GM12891 (cell line): ENCODE measurements around the gene TMEM207.

Experiments
- DNase-seq: peaks from one replicate; pipeline ENCODE4 v3.0.0; 2011; ENCODE audit warnings: low spot score; ENCODE audit not compliant: insufficient read length
- FAIRE-seq: peaks from 2 replicates; lab custom pipeline; 2011; peaks lifted over from hg19 to GRCh38; lab: Jason Lieb, UNC
- PAX5 ChIP-seq: IDR thresholded peaks from 2 replicates; pipeline ENCODE4 v1.6.1; 2011; ENCODE audit warnings: low read length, moderate library complexity, mild to moderate bottlenecking; ENCODE audit not compliant: insufficient read depth, severe bottlenecking
- POLR2A ChIP-seq: IDR thresholded peaks from 2 replicates; pipeline ENCODE4 v1.6.1; 2011; ENCODE audit warnings: low read depth, low read length, control low read depth
- POLR2AphosphoS5 ChIP-seq: IDR thresholded peaks from 2 replicates; pipeline ENCODE4 v1.6.1; 2011; ENCODE audit warnings: low read depth, low read length, control low read depth
- POU2F2 ChIP-seq: IDR thresholded peaks from 2 replicates; pipeline ENCODE4 v1.6.1; 2011; ENCODE audit warnings: low read depth, mild to moderate bottlenecking, control low read depth, low read length, moderate library complexity
- SPI1 ChIP-seq: IDR thresholded peaks from 2 replicates; pipeline ENCODE4 v1.6.1; 2011; ENCODE audit warnings: low read depth, low read length, control low read depth
- TAF1 ChIP-seq: IDR thresholded peaks from 2 replicates; pipeline ENCODE4 v1.6.1; 2011; ENCODE audit warnings: low read depth, low read length, control low read depth

The TMEM207 gene

DNA sequence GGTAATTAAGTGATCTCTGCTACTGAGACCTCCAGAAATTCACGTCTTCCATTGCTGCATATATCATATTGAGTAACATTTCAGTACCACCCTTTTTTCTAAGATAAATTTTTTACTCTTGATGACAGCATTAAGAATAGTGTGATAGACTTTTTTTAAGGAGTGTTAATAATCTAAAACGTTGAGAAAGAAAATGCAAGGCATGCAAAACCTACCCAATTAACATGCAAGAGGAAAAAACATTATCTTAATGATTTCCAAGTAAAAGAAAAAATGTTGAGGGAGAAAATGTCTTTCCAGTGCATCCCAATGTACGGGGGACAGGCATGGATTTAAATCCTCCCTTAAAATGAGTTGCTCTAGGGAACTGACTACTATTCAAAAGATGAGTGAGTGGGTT is 61.0 kb downstream of the TMEM207 start:
- no peak for FAIRE-seq
- TF ChIP-seq SPI1, result no peak
- no peak for DNase-seq

DNA sequence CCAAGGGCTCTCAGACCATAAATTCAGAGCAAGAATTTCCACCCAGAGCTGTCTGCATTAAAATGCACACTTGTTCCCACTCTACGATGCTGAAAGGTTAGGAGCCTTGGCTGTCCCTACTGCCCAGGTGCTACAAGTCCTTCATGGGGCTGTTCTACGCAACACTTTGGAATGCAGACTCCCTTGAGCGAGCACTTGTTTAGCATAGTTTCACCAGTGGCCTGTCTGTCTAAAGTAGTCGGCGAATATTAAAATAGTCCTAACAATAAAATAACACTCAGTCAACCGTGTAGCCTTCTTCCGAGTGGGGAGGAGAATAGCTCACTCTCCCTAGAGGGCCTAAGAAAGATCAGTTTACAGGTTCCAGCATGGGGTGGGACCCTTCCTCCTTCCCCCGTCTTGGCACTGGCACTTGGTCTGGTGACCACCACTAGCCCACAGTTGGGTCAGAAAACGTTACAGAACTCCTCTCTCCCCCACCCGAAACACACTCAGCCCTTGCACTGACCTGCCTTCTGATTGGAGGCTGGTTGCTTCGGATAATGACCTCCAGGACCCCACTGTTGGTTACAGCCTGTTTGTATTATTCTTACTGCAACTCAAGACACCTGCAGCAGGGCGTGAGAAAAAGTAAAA is 62.0 kb downstream of the TMEM207 start, which contains the start of gene CLDN16:
CLDN16 (plus strand) TSS at position 586 of the 636 bp plus-strand sequence. CDS start 167 bp downstream, outside the sequence.
- DNase-seq (no peak), FAIRE-seq (no peak)
- TF ChIP-seq POU2F2 (no peak), SPI1 (no peak), TAF1 (no peak), POLR2AphosphoS5 (no peak), PAX5 (no peak), POLR2A (no peak)

DNA sequence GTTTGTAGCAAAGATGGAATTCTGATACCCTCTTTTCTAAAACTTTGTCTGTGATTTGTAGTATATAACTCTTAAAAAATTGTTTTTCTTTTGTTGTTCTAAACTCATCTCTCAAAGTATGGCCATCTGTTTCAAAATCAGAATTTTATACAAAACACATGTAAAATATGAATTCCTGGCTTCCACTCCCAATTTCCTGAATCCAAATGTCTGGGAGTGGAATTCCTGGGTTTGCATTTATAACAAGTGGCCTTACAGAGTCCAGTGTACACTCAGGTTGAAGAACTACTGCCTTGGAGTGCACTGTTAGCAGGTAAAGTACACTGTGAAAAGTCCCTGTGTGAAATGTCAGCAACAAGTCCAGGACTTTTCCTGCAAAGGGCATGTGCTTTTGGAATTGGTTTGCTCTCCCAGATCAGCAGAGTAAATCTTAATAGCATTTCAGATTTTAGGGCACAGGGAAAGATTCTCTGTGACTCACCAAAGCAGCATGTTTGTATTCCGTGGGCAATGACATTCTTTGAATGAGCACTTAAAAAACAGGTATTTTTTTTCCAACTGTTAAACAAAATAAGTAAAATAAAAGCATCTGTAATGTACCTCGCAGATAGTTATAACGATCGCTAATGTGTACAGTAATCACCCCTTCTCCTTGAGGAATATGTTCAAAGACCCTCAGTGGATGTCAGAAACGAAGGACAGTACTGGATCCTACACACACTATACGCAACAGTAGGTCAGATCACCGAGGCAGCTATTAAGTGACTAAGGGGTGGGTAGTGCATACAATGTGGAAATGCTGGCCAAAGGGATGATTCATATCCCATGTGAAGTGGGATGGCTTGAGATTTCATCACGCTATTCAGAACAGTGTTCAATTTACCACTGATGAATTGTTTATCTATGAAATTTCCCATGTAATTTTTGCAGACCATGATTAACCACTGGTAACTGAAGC is 63.7 kb downstream of the TMEM207 start:
- FAIRE-seq (no peak), DNase-seq (no peak)
- TF ChIP-seq POLR2A (no peak), POLR2AphosphoS5 (no peak), SPI1 (no peak), TAF1 (no peak), PAX5 (no peak), POU2F2 (no peak)

DNA sequence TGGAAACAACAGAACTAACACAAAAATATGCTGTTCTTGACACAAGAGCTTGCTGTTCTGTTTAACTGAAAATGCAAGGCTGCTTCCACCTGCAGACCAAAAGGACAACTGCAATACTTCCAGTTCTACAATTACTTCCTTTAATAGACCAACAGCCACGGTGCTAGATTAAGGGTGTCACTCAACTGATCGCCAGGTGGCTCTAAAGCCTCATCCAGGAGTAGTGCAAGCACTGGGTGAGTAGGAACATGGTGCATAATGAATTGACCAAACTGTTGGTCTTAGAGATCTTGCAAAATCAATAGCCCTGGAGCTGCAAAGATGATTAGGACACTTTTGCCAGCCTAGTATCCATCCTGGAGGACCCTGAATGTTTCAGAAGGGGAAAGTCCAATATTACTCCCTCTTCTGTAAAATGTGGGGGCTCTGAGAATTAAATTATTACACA is 65.4 kb downstream of the TMEM207 start:
- TF ChIP-seq POU2F2 (no peak), TAF1 (no peak), SPI1 (no peak), PAX5 (no peak), POLR2A (no peak), POLR2AphosphoS5 (no peak)
- FAIRE-seq (peak; percentile 43), DNase-seq (peak; percentile 5)

DNA sequence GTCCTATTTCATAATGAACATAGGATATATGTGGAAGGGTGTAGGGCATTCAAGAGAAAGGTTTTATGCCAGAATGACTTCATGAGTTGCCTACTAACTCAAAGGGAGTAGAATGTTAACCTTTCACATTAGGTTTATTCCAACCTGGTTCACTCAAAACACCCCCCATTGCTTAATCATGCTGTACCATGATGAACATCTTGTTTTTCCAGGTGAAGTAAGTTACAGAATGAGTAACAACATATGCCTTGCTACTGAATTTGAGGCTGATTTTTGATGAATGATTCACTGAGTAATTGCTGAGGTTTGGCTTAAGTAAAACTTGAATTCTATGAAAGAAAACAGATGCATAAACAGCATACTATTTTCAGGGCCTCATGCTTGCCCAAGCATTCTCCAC is 67.6 kb downstream of the TMEM207 start:
- TF ChIP-seq PAX5 (no peak), POLR2AphosphoS5 (no peak), TAF1 (no peak), POLR2A (no peak), POU2F2 (no peak), SPI1 (no peak)
- no peak for DNase-seq
- no peak for FAIRE-seq

DNA sequence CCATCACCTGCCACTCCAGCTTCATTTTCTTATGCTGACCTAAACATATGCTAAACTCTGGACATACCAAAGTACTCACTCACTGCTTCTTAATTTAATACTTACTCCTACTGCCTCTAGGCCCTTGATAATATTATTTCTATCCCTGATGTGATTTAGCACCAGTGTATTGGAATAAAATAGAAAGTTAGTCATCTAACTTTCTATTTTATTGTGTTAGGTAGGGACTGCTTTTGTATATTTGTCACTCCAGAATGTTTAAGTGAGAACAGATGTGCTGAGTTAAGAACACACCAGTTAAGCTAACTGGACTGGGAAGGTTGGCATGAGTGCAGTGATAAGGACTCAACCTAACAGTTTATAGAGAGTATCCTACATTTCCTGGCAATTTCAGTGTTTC is 68.3 kb downstream of the TMEM207 start:
- no peak for TF ChIP-seq PAX5
- TF ChIP-seq SPI1, result no peak
- TF ChIP-seq POLR2AphosphoS5, result no peak
- DNase-seq (no peak), FAIRE-seq (no peak)

DNA sequence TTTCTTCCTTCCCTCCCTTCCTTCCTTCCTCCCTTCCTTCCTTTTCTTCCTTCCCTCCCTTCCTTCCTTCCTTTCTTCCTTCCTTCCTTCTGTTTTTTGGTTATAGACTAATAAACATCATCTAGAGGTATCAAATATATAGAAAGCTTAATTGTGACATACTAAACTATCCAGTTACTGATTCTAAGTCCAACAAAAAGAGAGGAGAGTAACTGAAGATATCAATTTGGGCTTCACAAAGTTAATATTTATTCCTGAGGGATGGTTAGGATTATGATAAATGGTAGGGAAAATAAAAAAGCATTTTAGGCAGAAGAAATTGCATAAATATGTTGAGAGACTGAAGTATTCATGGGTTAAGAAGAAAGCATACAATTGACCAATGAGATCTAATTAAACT is 69.5 kb downstream of the TMEM207 start:
- DNase-seq, result no peak
- no peak for FAIRE-seq
- no peak for TF ChIP-seq POLR2A
- no peak for TF ChIP-seq SPI1
- TF ChIP-seq POLR2AphosphoS5, result no peak
- TF ChIP-seq TAF1, result no peak
- TF ChIP-seq PAX5, result no peak
- no peak for TF ChIP-seq POU2F2
